IMR-90 (cell line): ENCODE data around the gene BLVRA. TPM values are rescaled to one million over a fixed set of nuclear protein-coding genes. Genes with fewer than 3 reads are reported as not detected.

Source experiments
- ATAC-seq: fragments of 200-7000 bp; cut with Tn5 transposase; 2 replicates; pipeline ENCODE4 v1.9.1; 2020; ENCODE audit warnings: low read depth, mild to moderate bottlenecking, moderate library complexity
- BruUV-seq: library from RNA; stranded (reverse); fragments of 400-500 nt; replicated peaks from 2 replicates; lab custom pipeline; 2021; lab: Mats Ljungman, UMichigan
- CTCF ChIA-PET: fragments of 300-600 bp; formaldehyde crosslinking; extraction: SDS; loops from one replicate; lab custom pipeline; 2021; ENCODE audit warnings: antibody characterized with exemption; lab: Yijun Ruan, JAX
- POLR2A ChIA-PET: fragments of 300-600 bp; sonication (Branson Sonifier 250); formaldehyde crosslinking; loops from one replicate; lab custom pipeline; 2022; ENCODE audit warnings: antibody characterized with exemption; ENCODE audit not compliant: unreplicated experiment; lab: Charles Lee
- DNase-seq: peaks from one replicate; pipeline ENCODE4 v3.0.0; 2013
- H2AFZ ChIP-seq: replicated peaks from 2 replicates; pipeline ENCODE3; 2013; ENCODE audit warnings: low read length, mild to moderate bottlenecking; ENCODE audit not compliant: poor library complexity
- H2AK5ac ChIP-seq: 2 replicates; pipeline ENCODE4 v1.6.1; 2013; ENCODE audit warnings: low read depth, low read length, inconsistent platforms
- H2AK9ac ChIP-seq: replicated peaks from 2 replicates; pipeline ENCODE3; 2013; ENCODE audit warnings: mild to moderate bottlenecking, low read depth, low read length, moderate library complexity; ENCODE audit not compliant: poor library complexity
- H2BK120ac ChIP-seq: 2 replicates; pipeline ENCODE4 v1.6.1; 2013; ENCODE audit warnings: low read depth, low read length, inconsistent platforms
- H2BK15ac ChIP-seq: 3 replicates; pipeline ENCODE4 v1.6.1; 2013; ENCODE audit warnings: low read depth, low read length, inconsistent platforms
- H2BK20ac ChIP-seq: 2 replicates; pipeline ENCODE4 v1.6.1; 2013; ENCODE audit warnings: low read depth, mild to moderate bottlenecking, inconsistent platforms, low read length, moderate library complexity
- H2BK5ac ChIP-seq: 2 replicates; pipeline ENCODE4 v1.6.1; 2013; ENCODE audit warnings: mild to moderate bottlenecking, low read depth, low read length, inconsistent platforms; ENCODE audit not compliant: poor library complexity, severe bottlenecking
- H3K14ac ChIP-seq: replicated peaks from 2 replicates; pipeline ENCODE4 v1.6.1; 2013; ENCODE audit warnings: low read depth, low read length, inconsistent platforms
- H3K18ac ChIP-seq: 2 replicates; pipeline ENCODE4 v1.6.1; 2013; ENCODE audit warnings: low read depth, low read length, control low read depth
- H3K23ac ChIP-seq: 2 replicates; pipeline ENCODE4 v1.6.1; 2013; ENCODE audit warnings: low read depth, low read length, inconsistent platforms
- H3K27ac ChIP-seq: 2 replicates; pipeline ENCODE4 v1.5.1; 2013; ENCODE audit warnings: mild to moderate bottlenecking, control low read depth, low read length; ENCODE audit not compliant: insufficient read depth
- H3K27me3 ChIP-seq: 2 replicates; pipeline ENCODE4 v1.6.1; 2013; ENCODE audit warnings: low read length; ENCODE audit not compliant: control insufficient read depth, insufficient read depth
- H3K36me3 ChIP-seq: 2 replicates; pipeline ENCODE4 v1.6.1; 2013; ENCODE audit warnings: low read length, mixed read lengths; ENCODE audit not compliant: control insufficient read depth, insufficient read depth
- H3K4ac ChIP-seq: 2 replicates; pipeline ENCODE4 v1.6.1; 2013; ENCODE audit warnings: low read depth, low read length, inconsistent platforms
- H3K4me1 ChIP-seq: 2 replicates; pipeline ENCODE4 v1.6.1; 2013; ENCODE audit warnings: low read length, mixed read lengths; ENCODE audit not compliant: control insufficient read depth, insufficient read depth
- H3K4me2 ChIP-seq: 2 replicates; pipeline ENCODE4 v1.6.1; 2013; ENCODE audit warnings: low read depth, mild to moderate bottlenecking, control low read depth, low read length, moderate library complexity
- H3K4me3 ChIP-seq: 2 replicates; pipeline ENCODE4 v1.5.1; 2013; ENCODE audit warnings: low read depth, mild to moderate bottlenecking, control low read depth, low read length, moderate library complexity; ENCODE audit not compliant: insufficient read depth
- H3K56ac ChIP-seq: 2 replicates; pipeline ENCODE4 v1.6.1; 2013; ENCODE audit warnings: low read length, inconsistent platforms; ENCODE audit not compliant: insufficient read depth; ENCODE audit errors: extremely low read depth
- H3K79me1 ChIP-seq, 2 experiments: 2 replicates each; pipeline ENCODE4 v1.6.1; 2013; ENCODE audit warnings: low read length in 2 of 2, inconsistent platforms in 1 of 2, low read depth in 1 of 2
- H3K9ac ChIP-seq: 2 replicates; pipeline ENCODE4 v1.6.1; 2013; ENCODE audit warnings: low read depth, low read length, control low read depth
- H3K9me1 ChIP-seq: 2 replicates; pipeline ENCODE4 v1.6.1; 2013; ENCODE audit warnings: low read length, inconsistent platforms; ENCODE audit not compliant: insufficient read depth
- H3K9me3 ChIP-seq: 2 replicates; pipeline ENCODE4 v1.6.1; 2013; ENCODE audit warnings: low read length; ENCODE audit not compliant: control insufficient read depth, insufficient read depth
- H4K20me1 ChIP-seq: 2 replicates; pipeline ENCODE4 v1.6.1; 2013; ENCODE audit warnings: low read length, inconsistent platforms; ENCODE audit not compliant: insufficient read depth
- H4K5ac ChIP-seq: 2 replicates; pipeline ENCODE4 v1.6.1; 2013; ENCODE audit warnings: mild to moderate bottlenecking, low read depth, low read length, control low read depth
- H4K8ac ChIP-seq, 2 experiments: 2 replicates each; pipeline ENCODE4 v1.6.1; 2013; ENCODE audit warnings: low read depth in 2 of 2, low read length in 2 of 2, control low read depth in 1 of 2, inconsistent platforms in 1 of 2
- H4K91ac ChIP-seq: 2 replicates; pipeline ENCODE4 v1.6.1; 2013; ENCODE audit warnings: low read depth, low read length, inconsistent platforms; ENCODE audit not compliant: insufficient read depth
- BHLHE40 ChIP-seq: fragments of 150-350 bp; IDR thresholded peaks from 2 replicates; pipeline ENCODE4 v1.6.1; 2016; ENCODE audit warnings: mild to moderate bottlenecking, low read depth, low read length
- CEBPB ChIP-seq: IDR thresholded peaks from 2 replicates; pipeline ENCODE4 v1.6.1; 2012; ENCODE audit warnings: low read depth, low read length, improper control_type of control experiment
- CHD1 ChIP-seq: IDR thresholded peaks from 2 replicates; pipeline ENCODE4 v1.6.1; 2012; ENCODE audit warnings: low read depth, low read length, improper control_type of control experiment
- FOS ChIP-seq: fragments of 150-350 bp; IDR thresholded peaks from 2 replicates; pipeline ENCODE4 v1.6.1; 2016; ENCODE audit warnings: low read depth, low read length
- MAFK ChIP-seq: IDR thresholded peaks from 2 replicates; pipeline ENCODE4 v1.6.1; 2012; ENCODE audit warnings: low read depth, low read length, improper control_type of control experiment
- MAZ ChIP-seq: IDR thresholded peaks from 2 replicates; pipeline ENCODE4 v1.6.1; 2012; ENCODE audit warnings: low read depth, mild to moderate bottlenecking, low read length, improper control_type of control experiment, moderate library complexity, borderline replicate concordance
- MXI1 ChIP-seq: IDR thresholded peaks from 2 replicates; pipeline ENCODE4 v1.6.1; 2012; ENCODE audit warnings: low read depth, mild to moderate bottlenecking, low read length, moderate library complexity, borderline replicate concordance
- NFE2L2 ChIP-seq: fragments of 150-350 bp; IDR thresholded peaks from 2 replicates; pipeline ENCODE4 v1.6.1; 2016; ENCODE audit warnings: low read depth, mild to moderate bottlenecking, low read length
- POLR2A ChIP-seq: IDR thresholded peaks from 2 replicates; pipeline ENCODE4 v1.6.1; 2012; ENCODE audit warnings: mild to moderate bottlenecking, low read depth, low read length
- RAD21 ChIP-seq: IDR thresholded peaks from 2 replicates; pipeline ENCODE4 v1.6.1; 2012; ENCODE audit warnings: low read length, improper control_type of control experiment
- RCOR1 ChIP-seq: IDR thresholded peaks from 2 replicates; pipeline ENCODE4 v1.6.1; 2012; ENCODE audit warnings: mild to moderate bottlenecking, low read length, improper control_type of control experiment; ENCODE audit not compliant: insufficient replicate concordance
- RFX5 ChIP-seq: IDR thresholded peaks from 2 replicates; pipeline ENCODE4 v1.8.0; 2012; ENCODE audit warnings: low read depth, mild to moderate bottlenecking, low read length, moderate library complexity
- SMC3 ChIP-seq: fragments of 150-350 bp; IDR thresholded peaks from 2 replicates; pipeline ENCODE4 v1.6.1; 2016; ENCODE audit warnings: low read depth, mild to moderate bottlenecking, antibody characterized with exemption, low read length, moderate library complexity
- WGBS, 2 experiments: methylation state at CpG; one replicate each; pipeline versions ENCODE4 v1.1.5 to v1.1.7; 2013; ENCODE audit warnings: missing lambda C conversion rate in 2 of 2; ENCODE audit not compliant: insufficient read length in 1 of 2; ENCODE audit errors: extremely low coverage in 2 of 2; 5-methylcytosine and 5-hydroxymethylcytosine counted together
- dilution Hi-C: fragments of 300-500 bp; cut with HindIII; formaldehyde crosslinking; loops from one replicate; pipeline ENCODE4 v1.14.3; 2018; ENCODE audit warnings: low sequenced_read_pairs; ENCODE audit not compliant: unreplicated experiment
- in situ Hi-C: fragments of 300-500 bp; cut with MboI; formaldehyde crosslinking; loops from 3 replicates; pipeline ENCODE4 v1.14.3; 2019; ENCODE audit warnings: low sequenced_read_pairs, inconsistent platforms, mixed read lengths
- intact Hi-C: fragments of 100-400 bp; cut with micrococcal nuclease; formaldehyde crosslinking; loops from 2 replicates; pipeline ENCODE4 v1.10.0; 2022
- polyA plus RNA-seq, 3 experiments: library from polyadenylated mRNA; depleted of rRNA; stranded (reverse); fragments of >200 nt; gene quantifications; 2 replicates each; pipeline ENCODE4 v1.2.3, GENCODE V29; 2012; ENCODE audit warnings: low replicate concordance in 1 of 3
- total RNA-seq: library from RNA; depleted of rRNA; stranded (reverse); fragments of >200 nt; gene quantifications from 2 replicates; pipeline ENCODE4 v1.2.3, GENCODE V29; 2012
- TF ChIP-seq, protein P1 (sequence below): conservative IDR thresholded peaks from 2 replicates; pipeline ENCODE4 v1.5.1; 2012; ENCODE audit warnings: mild to moderate bottlenecking, low read depth, low read length, improper control_type of control experiment
- TF ChIP-seq, protein P2 (sequence below): fragments of 150-350 bp; IDR thresholded peaks from 2 replicates; pipeline ENCODE4 v1.6.1; 2017; ENCODE audit warnings: mild to moderate bottlenecking, antibody characterized with exemption, low read length, low read depth
- TF ChIP-seq, protein P3 (sequence below): fragments of 150-350 bp; IDR thresholded peaks from 2 replicates; pipeline ENCODE4 v1.6.1; 2016; ENCODE audit warnings: low read depth, mild to moderate bottlenecking, low read length, moderate library complexity, borderline replicate concordance

The BLVRA gene
- total and polyA plus RNA-seq, 2 of the 4 experiments (the other 2 are of a cell fraction): 32.3 to 47.1 TPM

DNA sequence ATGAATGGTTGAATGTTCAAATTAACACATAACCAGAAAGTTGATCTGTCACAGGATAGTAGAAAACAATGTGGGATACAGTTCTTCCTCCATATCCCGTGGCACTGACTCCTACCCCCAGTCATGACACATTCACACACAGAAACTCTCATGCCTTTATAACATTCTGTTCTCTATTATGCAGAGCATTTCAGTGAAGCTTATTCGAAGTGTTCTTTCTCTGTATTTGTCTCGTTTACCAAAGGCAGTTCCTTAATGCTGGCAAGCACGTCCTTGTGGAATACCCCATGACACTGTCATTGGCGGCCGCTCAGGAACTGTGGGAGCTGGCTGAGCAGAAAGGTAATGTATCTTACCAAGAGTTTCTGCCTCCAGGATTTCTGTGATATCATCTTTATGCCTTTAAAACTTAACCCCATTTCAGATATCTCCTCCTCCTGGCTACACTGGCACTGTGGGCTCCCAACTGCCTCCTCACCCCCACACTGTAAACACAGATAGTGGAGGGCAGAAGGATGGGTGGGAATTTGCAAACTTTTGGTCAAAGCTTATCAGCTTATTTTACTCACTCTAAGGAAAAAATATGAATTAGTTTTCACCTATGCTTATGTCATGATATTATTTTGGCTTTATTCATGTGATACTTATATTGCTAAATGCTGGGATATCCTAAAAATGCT is 34.1 kb downstream of the BLVRA start:
- ChIA-PET CTCF (no interaction called here), POLR2A (no interaction called here)
- BruUV-seq: no TSS peak
- Histone ChIP-seq H3K4ac (no peak overlapping the region), H3K4me1 (peaks cover 2% of the 10 kb centered on the region; the same call in 1 of the 2 replicates), H3K23ac (no peak overlapping the region), H3K9ac (no peak overlapping the region), H3K14ac (no peak overlapping the region), H3K4me2 (no peak overlapping the region), H2AK9ac (no peak overlapping the region), H3K4me3 (no peak overlapping the region), H2BK20ac (no peak overlapping the region), H3K27me3 (no peaks in the 10 kb centered on the region), H4K91ac (no peak overlapping the region), H3K9me1 (peaks cover 7% of the 10 kb centered on the region; the same call in 1 of the 2 replicates), H2BK15ac (no peak overlapping the region), H3K18ac (no peak overlapping the region), H3K56ac (no peak overlapping the region), H3K27ac (no peak overlapping the region), H3K9me3 (no peaks in the 10 kb centered on the region), H2AK5ac (no peak overlapping the region), H4K5ac (no peak overlapping the region), H2AFZ (no peak overlapping the region), H2BK120ac (no peak overlapping the region), H2BK5ac (no peak overlapping the region), H4K20me1 (no peaks in the 10 kb centered on the region), H3K79me1 (no peaks in the 10 kb centered on the region), H3K36me3 (peaks cover 17% of the 10 kb centered on the region), H4K8ac (no peak overlapping the region)
- TF ChIP-seq FOS: no peak
- TF ChIP-seq, protein P1, sequence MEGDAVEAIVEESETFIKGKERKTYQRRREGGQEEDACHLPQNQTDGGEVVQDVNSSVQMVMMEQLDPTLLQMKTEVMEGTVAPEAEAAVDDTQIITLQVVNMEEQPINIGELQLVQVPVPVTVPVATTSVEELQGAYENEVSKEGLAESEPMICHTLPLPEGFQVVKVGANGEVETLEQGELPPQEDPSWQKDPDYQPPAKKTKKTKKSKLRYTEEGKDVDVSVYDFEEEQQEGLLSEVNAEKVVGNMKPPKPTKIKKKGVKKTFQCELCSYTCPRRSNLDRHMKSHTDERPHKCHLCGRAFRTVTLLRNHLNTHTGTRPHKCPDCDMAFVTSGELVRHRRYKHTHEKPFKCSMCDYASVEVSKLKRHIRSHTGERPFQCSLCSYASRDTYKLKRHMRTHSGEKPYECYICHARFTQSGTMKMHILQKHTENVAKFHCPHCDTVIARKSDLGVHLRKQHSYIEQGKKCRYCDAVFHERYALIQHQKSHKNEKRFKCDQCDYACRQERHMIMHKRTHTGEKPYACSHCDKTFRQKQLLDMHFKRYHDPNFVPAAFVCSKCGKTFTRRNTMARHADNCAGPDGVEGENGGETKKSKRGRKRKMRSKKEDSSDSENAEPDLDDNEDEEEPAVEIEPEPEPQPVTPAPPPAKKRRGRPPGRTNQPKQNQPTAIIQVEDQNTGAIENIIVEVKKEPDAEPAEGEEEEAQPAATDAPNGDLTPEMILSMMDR: no peak
- TF ChIP-seq, protein P2, sequence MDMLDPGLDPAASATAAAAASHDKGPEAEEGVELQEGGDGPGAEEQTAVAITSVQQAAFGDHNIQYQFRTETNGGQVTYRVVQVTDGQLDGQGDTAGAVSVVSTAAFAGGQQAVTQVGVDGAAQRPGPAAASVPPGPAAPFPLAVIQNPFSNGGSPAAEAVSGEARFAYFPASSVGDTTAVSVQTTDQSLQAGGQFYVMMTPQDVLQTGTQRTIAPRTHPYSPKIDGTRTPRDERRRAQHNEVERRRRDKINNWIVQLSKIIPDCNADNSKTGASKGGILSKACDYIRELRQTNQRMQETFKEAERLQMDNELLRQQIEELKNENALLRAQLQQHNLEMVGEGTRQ: no peak
- no peak for TF ChIP-seq CEBPB
- no peak for TF ChIP-seq MAFK
- no peak for TF ChIP-seq SMC3
- no peak for TF ChIP-seq POLR2A
- TF ChIP-seq MAZ: no peak
- TF ChIP-seq RFX5: no peak
- TF ChIP-seq, protein P3, sequence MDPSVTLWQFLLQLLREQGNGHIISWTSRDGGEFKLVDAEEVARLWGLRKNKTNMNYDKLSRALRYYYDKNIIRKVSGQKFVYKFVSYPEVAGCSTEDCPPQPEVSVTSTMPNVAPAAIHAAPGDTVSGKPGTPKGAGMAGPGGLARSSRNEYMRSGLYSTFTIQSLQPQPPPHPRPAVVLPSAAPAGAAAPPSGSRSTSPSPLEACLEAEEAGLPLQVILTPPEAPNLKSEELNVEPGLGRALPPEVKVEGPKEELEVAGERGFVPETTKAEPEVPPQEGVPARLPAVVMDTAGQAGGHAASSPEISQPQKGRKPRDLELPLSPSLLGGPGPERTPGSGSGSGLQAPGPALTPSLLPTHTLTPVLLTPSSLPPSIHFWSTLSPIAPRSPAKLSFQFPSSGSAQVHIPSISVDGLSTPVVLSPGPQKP: no peak
- no peak for TF ChIP-seq RAD21
- no peak for TF ChIP-seq MXI1
- no peak for TF ChIP-seq NFE2L2
- TF ChIP-seq BHLHE40: no peak
- no peak for TF ChIP-seq RCOR1
- no peak for TF ChIP-seq CHD1
- intact Hi-C loops (no loop called here), dilution Hi-C loops (no loop called here), in situ Hi-C loops (no loop called here)
- 80% methylated on average over 1 of the region's 6 CpGs; no CpG with 5 or more reads in 1 of the 2 experiments for WGBS, 2 experiments
- no peak for DNase-seq
- ATAC-seq: no peak
